Pancreas (tissue), 10 donors: Measurements from ENCODE around the gene CLDN34. TPM values are rescaled to one million over a fixed set of nuclear protein-coding genes. Genes with fewer than 3 reads are reported as not detected.
A peak's percentile ranks its signal among the peaks of the same experiment; 100 is the strongest.

ENCODE experiments used
- ATAC-seq, 4 donors: fragments of 200-7000 bp; cut with Tn5 transposase; one replicate each; pipeline versions ENCODE4 v1.8.0 to v1.9.1; 2020; ENCODE audit warnings: mild to moderate bottlenecking in 4 of 4, moderate library complexity in 4 of 4
- DNase-seq, 6 donors: peaks; one replicate each; pipeline ENCODE4 v3.0.0-alpha.2; 2020
- FAIRE-seq: peaks from 2 replicates; lab custom pipeline; 2012; peaks lifted over from hg19 to GRCh38; lab: Jason Lieb, UNC
- H3K27ac ChIP-seq, 4 donors: fragments of 200-600 bp; sonication (generic); 1 replicate in 3 of 4; 2 replicates in 1 of 4; pipeline versions ENCODE4 v1.5.0 to v1.8.0; 2020
- H3K27me3 ChIP-seq, 4 donors: fragments of 200-600 bp; one replicate each; pipeline ENCODE4 v1.8.0; 2021
- H3K36me3 ChIP-seq, 3 donors: fragments of 200-600 bp; sonication (generic) in 1 of 3; one replicate each; pipeline versions ENCODE4 v1.5.0 to v1.8.0; 2020 to 2021
- H3K4me1 ChIP-seq, 3 donors: fragments of 200-600 bp; one replicate each; pipeline ENCODE4 v1.8.0; 2021
- H3K4me3 ChIP-seq, 4 donors: fragments of 200-600 bp; sonication (generic) in 2 of 4; one replicate each; pipeline versions ENCODE4 v1.5.0 to v1.8.0; 2020 to 2021
- H3K9me3 ChIP-seq, 4 donors: fragments of 200-600 bp; one replicate each; pipeline ENCODE4 v1.8.0; 2021
- whole genome bisulfite sequencing, 2 donors: extraction: QIAGEN DNeasy Blood & Tissue Kit; methylation state at CpG; one replicate each; pipeline ENCODE4 v1.1.7; 2013; 5-methylcytosine and 5-hydroxymethylcytosine counted together
- intact Hi-C, 3 donors: fragments of 100-400 bp; cut with DNase I; formaldehyde crosslinking; loops; one replicate each; pipeline versions ENCODE4 v1.11.1 to v1.14.2; 2022
- polyA plus RNA-seq, 2 donors: library from polyadenylated mRNA; stranded (reverse); fragments of 200-250 nt; gene quantifications; one replicate each; pipeline ENCODE4 v1.2.3, GENCODE V29; 2013
- total RNA-seq, 6 donors: library from RNA; stranded (reverse); fragmentation: NEBNext Ultra II Directional in 4 of 6; extraction: Animal tissue kit (Norgen Biotek cat#: 25700) in 4 of 6; gene quantifications; one replicate each; pipeline versions ENCODE4 v1.2.1 to v1.2.4, GENCODE V29; 2021 to 2023
- TF ChIP-seq, protein P1 (sequence below), 4 donors: fragments of 200-600 bp; sonication (generic) in 3 of 4; IDR thresholded peaks; one replicate each; pipeline versions ENCODE4 v1.5.0 to v1.8.0; 2021; ENCODE audit warnings: antibody characterized with exemption in 4 of 4
- donor health status: healthy with polysubstance abuse.
- donor health status: DM: no; HTN: no; CAD: no; lungs with moderate emphysema.
- donor health status: DM: no; HTN: no; CAD: no.
- donor health status: control.
- donor health status: control.
- donor health status: Bipolar disorder and iron deficiency.
- donor health status: DM: yes; HTN: yes; CAD: no.
- donor health status: DM: no; HTN: no; CAD: no.
- donor health status: DM: no; HTN: no; CAD: no.
- donor health status: DM: yes; HTN: yes; CAD: no.

CLDN34 gene
- total and polyA plus RNA-seq, 8 donors, result 0.19 to 0.40 (median 0.29) TPM; not detected in 1

DNA sequence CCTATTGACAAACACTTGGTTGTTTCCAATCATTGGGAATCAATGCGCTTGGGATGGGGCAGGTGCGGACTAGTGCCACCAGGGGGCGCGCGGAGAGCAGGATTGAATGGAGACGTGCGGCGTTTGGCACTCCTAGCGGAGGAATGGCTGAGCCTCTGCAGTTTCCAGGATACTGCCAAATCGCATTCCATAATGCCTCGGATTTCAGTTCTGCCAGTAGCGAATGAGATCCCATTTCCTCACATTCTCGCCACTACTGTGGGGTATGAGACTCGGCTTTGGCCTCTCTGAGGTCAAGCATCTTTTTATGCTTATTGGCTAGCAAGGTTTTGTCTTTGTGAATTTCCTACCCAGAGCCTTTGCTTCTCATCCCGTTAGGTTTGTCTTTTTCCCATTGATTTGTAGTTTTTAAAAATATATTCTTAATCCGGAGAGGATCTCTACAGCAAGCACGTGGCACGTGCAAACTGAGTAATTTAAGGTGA is 28.7 kb downstream of the CLDN34 start:
- TF ChIP-seq, protein P1, sequence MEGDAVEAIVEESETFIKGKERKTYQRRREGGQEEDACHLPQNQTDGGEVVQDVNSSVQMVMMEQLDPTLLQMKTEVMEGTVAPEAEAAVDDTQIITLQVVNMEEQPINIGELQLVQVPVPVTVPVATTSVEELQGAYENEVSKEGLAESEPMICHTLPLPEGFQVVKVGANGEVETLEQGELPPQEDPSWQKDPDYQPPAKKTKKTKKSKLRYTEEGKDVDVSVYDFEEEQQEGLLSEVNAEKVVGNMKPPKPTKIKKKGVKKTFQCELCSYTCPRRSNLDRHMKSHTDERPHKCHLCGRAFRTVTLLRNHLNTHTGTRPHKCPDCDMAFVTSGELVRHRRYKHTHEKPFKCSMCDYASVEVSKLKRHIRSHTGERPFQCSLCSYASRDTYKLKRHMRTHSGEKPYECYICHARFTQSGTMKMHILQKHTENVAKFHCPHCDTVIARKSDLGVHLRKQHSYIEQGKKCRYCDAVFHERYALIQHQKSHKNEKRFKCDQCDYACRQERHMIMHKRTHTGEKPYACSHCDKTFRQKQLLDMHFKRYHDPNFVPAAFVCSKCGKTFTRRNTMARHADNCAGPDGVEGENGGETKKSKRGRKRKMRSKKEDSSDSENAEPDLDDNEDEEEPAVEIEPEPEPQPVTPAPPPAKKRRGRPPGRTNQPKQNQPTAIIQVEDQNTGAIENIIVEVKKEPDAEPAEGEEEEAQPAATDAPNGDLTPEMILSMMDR (IDR thresholded peaks at IDR 0.05), result peak; percentile 76 to 92 (median 82)
- Histone ChIP-seq H3K27ac (no peak overlapping the region), H3K9me3 (no peaks in the 10 kb centered on the region), H3K4me1 (no peaks in the 10 kb centered on the region), H3K36me3 (no peaks in the 10 kb centered on the region), H3K4me3 (no peak overlapping the region), H3K27me3 (no peaks in the 10 kb centered on the region)
- intact Hi-C loops, result loop anchor here in 2 of 3 donors (5.0 kb wide), 1 partner anchor 121 kb away; no protein-coding TSS in a partner anchor
- DNase-seq, result peak; percentile 63 to 92 (median 84)
- ATAC-seq, result peak; percentile 97 to 100 (median 99)
- WGBS, 2 donors, result 13 to 25% methylated on average over 18 of the region's 18 CpGs
- FAIRE-seq, result peak; percentile 63

DNA sequence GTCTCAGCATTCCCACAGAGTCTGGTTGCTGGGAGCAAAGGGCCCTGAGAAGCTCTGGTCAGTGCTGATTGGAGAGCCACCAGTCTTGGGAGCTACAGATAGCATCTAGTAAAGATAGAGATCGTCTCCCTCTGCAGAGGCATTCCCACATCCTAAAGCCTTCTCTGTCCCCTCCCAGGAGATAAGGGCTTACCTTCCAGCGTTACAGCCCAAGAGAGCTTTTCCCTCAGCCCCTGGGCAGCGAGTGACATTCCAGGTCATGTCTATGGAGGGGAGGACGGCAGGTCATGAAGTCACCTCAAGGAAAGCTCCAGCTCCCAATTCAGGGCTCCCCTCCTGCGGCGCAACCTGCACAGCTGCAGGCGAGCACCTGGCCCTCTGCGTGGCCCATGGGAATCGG is 29.9 kb downstream of the CLDN34 start:
- WGBS, 2 donors, result 85 to 86% methylated on average over 9 of the region's 9 CpGs
- FAIRE-seq (no peak), ATAC-seq (no peak)

DNA sequence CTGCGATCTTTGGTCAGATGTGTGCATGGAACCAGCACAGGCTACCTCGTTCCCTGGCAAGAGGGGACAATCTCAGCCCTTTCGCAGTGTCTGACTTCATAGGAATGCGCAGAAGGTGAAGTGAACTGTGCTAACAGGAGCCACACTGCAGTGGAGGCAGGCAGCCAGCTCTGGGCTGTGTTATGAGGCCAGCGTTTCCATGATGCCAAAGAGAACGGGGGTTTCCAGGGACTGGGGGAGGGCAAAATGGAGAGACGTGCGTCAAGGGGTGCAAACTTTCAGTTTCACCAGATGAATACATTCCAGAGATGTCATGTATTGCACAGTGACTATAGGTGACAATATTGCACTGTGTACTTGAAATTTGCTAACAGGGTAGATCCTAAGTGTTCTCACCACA is 30.4 kb downstream of the CLDN34 start:
- FAIRE-seq (no peak), DNase-seq (no peak), ATAC-seq (no peak)
- Histone ChIP-seq H3K27me3 (no peaks in the 10 kb centered on the region), H3K9me3 (no peaks in the 10 kb centered on the region), H3K4me3 (no peak overlapping the region), H3K27ac (no peak overlapping the region), H3K36me3 (no peaks in the 10 kb centered on the region), H3K4me1 (no peaks in the 10 kb centered on the region)
- intact Hi-C loops, result loop anchor here in 2 of 3 donors (5.0 kb wide), 1 partner anchor 120 kb away; no protein-coding TSS in a partner anchor
- WGBS, 2 donors, result 86 to 92% methylated on average over 8 of the region's 8 CpGs
- TF ChIP-seq, protein P1 (IDR thresholded peaks at IDR 0.05), result no peak

More for the DNA sequence above, 29.9 kb downstream of the CLDN34 start:
- Histone ChIP-seq H3K36me3 (no peaks in the 10 kb centered on the region), H3K4me3 (no peak overlapping the region), H3K4me1 (no peaks in the 10 kb centered on the region), H3K27me3 (no peaks in the 10 kb centered on the region), H3K27ac (no peak overlapping the region), H3K9me3 (no peaks in the 10 kb centered on the region)
- intact Hi-C loops, result loop anchor here in 2 of 3 donors (5.0 kb wide), 1 partner anchor 120 kb away; no protein-coding TSS in a partner anchor
- TF ChIP-seq, protein P1 (IDR thresholded peaks at IDR 0.05), result no peak
- no peak for DNase-seq

DNA sequence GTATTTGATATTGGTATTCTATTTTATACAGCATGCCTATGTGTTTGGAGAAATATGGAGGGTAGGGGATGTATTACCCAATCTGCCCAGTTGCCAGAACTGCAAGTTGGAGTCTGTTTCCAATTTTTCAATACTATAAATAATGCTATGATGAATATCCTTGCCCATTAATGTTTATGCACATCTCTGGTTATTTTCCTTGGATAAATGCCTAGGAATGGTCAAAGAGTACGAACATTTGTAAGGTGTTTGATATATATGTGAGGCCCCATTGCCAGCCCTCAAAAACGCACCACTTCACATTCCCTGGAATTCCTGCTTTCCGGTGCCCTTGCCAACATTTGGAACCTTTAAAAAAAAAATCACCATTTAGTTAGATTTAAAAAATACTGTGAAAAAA is 34.3 kb downstream of the CLDN34 start:
- no peaks in the 10 kb centered on the region for H3K36me3 ChIP-seq
- H3K9me3 ChIP-seq, result no peaks in the 10 kb centered on the region
- intact Hi-C loops, result no loop called here
- no peak for DNase-seq
- H3K4me3 ChIP-seq, result no peak overlapping the region
- TF ChIP-seq, protein P1 (IDR thresholded peaks at IDR 0.05), result no peak
- FAIRE-seq, result no peak
- H3K27me3 ChIP-seq, result no peaks in the 10 kb centered on the region
- H3K4me1 ChIP-seq, result no peaks in the 10 kb centered on the region
- WGBS, 2 donors, result 74 to 90% methylated on average over 3 of the region's 3 CpGs
- no peak overlapping the region for H3K27ac ChIP-seq
- ATAC-seq, result no peak

DNA sequence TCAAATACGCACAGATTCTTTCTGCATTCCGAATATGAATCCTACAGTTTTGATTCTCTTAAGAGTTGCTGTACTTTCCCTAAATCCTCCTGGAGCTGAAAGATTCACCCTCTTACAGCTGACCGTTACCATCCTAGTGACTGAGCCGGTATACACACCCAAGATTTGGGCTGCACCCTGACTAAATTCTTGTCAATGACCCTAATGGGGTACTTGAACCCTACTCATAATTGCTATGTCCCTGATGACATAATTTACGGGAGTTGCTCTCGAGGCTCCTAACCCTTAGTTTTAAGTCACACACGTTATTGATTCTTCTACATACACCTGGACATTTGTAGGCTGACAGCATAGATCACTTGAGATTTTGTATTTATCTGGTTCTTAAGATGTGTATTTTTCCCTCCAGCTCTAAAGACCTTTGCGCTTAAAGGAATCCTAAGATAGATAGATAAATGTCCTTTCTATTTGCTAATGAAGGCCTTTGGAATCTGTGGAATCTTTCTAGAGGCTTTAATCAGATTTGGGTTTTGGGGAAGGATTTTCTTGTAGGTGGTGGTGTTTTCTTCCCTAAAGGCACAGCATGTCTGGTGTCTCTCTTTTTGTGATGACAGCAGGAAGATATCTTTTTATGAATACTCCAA is 37.8 kb downstream of the CLDN34 start:
- Histone ChIP-seq H3K9me3 (no peaks in the 10 kb centered on the region), H3K27me3 (no peaks in the 10 kb centered on the region), H3K4me3 (no peak overlapping the region), H3K4me1 (no peaks in the 10 kb centered on the region), H3K36me3 (no peaks in the 10 kb centered on the region), H3K27ac (no peak overlapping the region)
- 79 to 91% methylated on average over 8 of the region's 8 CpGs for WGBS, 2 donors
- DNase-seq (no peak), ATAC-seq (no peak), FAIRE-seq (no peak)
- intact Hi-C loops, result no loop called here
- TF ChIP-seq, protein P1 (IDR thresholded peaks at IDR 0.05), result no peak
